GM21423 (cell line): ENCODE results near the gene TAMM41.
"Not testable (repeated sequence)": the region's sequence is repeated elsewhere in the genome, so short reads cannot be mapped to it uniquely, and the experiment has no call there.

ENCODE experiments used
- ATAC-seq: cut with Tn5 transposase; IDR thresholded peaks from one replicate; pipeline ENCODE4 v1.9.1; 2021; ENCODE audit warnings: mild to moderate bottlenecking, moderate library complexity; ENCODE audit not compliant: unreplicated experiment

The TAMM41 gene, protein sequence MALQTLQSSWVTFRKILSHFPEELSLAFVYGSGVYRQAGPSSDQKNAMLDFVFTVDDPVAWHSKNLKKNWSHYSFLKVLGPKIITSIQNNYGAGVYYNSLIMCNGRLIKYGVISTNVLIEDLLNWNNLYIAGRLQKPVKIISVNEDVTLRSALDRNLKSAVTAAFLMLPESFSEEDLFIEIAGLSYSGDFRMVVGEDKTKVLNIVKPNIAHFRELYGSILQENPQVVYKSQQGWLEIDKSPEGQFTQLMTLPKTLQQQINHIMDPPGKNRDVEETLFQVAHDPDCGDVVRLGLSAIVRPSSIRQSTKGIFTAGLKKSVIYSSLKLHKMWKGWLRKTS

GRCh38 chr3:11846281-11847266, at the start of gene TAMM41:
Gene TAMM41, minus strand, starts transcription at chr3:11846885. Its CDS starts 249 bp downstream, at chr3:11846636.
- ATAC-seq, result peak; percentile 100

DNA sequence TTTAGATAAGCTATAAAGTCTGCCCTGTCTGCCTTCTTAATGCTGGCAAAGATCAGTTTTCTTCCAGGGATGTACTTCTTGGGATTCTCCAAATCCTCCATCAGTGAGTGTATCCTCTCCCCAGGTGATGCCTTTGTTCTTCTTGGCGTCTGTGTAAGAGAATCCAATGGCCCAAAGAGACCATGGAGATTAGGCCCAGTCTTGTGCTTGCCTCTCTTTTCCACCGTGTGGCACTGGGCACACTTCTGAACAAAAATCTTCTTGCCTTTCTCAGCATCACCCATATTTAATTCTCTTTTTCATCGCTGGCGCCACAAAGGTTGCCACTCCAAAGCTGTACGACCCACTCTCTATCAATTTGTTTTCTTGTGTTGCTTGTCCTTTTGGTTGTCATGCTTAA, 32.2 kb upstream of the TAMM41 start:
- ATAC-seq, result no peak

- ATAC-seq, result not testable (repeated sequence)
Measured at GRCh38 chr3:11874707-11875106, 28.0 kb upstream of the TAMM41 start.

- not testable (repeated sequence) for ATAC-seq
Measured at GRCh38 chr3:11863739-11864138, 17.1 kb upstream of the TAMM41 start.

GRCh38 chr3:11862584-11862983, 15.9 kb upstream of the TAMM41 start:
- ATAC-seq, result not testable (repeated sequence)

DNA sequence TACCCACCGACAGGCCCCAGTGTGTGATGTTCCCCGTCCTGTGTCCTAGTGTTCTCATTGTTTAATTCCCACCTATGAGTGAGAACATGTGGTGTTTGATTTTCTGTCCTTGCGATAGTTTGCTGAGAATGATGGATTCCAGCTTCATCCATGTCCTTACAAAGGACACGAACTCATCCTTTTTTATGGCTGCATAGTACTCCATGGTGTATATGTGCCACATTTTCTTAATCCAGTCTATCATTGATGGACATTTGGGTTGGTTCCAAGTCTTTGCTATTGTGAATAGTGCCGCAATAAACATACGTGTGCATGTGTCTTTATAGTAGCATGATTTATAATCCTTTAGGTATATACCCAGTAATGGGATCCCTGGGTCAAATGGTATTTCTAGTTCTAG, 15.5 kb upstream of the TAMM41 start:
- ATAC-seq, result not testable (repeated sequence)

- ATAC-seq, result not testable (repeated sequence)
Measured at GRCh38 chr3:11860213-11860612, 13.5 kb upstream of the TAMM41 start.

- no peak for ATAC-seq
Measured at GRCh38 chr3:11853450-11853849, 6.8 kb upstream of the TAMM41 start.

DNA sequence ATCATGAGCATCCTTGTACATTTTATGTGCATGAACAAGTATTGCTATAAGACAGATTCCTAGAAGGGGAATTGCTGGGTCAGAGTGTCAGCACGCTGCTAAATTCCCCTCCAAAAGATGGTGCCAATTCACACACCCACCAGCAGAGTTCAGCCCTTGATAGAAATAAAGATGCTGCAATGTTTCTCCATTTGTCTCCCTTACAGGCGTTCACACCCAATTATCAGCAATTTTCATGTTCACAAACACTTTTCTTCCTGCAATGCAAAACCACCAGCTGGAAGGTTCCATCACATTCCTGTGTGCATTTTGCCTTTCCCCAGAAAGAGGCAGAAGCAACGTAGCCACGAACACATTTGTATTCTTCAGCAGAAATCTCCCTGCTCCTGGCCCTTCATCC, 3.3 kb upstream of the TAMM41 start:
- ATAC-seq, result no peak

- ATAC-seq, result no peak
Measured at GRCh38 chr3:11847607-11848006, 922 bp upstream of the TAMM41 start.

DNA sequence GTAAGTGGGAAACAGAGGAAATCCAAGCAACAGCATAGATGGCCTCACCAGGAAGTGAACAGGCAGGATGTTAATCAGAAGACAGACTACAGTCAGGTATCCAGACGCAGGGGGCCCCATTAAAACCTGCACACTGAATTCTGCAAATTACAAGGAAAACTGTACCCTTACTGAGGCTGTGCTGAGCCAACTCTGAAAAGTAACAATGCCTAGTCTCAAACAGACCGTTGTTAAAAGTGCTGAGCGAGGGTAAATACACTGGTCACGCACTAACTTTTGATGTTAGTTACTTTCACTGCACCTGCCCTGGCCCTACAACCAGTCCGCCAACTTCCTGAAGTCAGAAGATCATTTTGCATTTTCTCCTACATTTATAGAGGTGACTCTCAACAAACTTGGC, 1.0 kb downstream of the TAMM41 start:
- no peak for ATAC-seq

GRCh38 chr3:11844891-11845290, 1.8 kb downstream of the TAMM41 start:
- no peak for ATAC-seq

GRCh38 chr3:11835028-11835639, 11.6 kb downstream of the TAMM41 start:
- ATAC-seq, result no peak

DNA sequence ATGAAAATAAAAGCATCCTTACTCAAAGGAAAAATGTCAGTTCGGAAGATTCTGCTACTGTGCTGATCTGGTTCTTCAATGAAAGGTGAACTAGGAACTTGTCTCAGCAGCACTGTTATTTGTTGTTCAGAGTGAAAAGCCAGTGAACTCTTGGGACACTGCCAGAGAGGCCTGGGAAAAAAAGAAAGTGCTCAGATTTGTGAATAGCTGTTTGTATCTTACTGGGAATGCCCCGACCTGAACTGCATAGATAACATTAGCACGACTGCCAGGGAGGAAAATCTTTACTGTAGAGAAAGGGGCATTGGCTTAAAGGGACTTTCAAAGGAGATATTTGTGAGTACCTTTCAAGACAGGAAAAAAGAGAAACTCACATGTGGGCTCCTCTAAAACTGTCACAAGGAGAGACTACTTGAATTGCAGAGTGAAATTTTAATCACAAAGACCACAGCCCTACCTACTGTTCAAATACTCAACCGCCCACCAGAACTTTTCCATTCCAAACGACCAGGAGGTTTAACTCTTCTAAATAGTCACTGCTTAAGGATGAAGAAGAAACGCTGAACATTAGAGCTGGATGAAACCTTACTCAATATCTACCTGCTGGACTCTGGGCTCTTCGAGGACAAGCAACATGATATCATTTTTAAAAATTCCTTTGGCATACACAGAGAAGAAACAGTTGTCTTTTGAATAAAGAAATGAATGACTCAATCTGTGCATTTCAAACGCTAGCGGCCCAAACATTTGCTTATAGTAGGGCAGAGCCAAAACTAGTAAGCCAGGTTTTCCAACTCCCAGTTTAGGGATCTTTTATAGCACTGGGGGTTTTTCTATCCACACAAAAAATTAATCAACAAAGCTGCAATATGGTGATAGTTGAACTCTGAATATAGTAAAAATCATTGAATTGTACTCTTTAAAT, 13.4 kb downstream of the TAMM41 start:
- no peak for ATAC-seq

- no peak for ATAC-seq
Measured at GRCh38 chr3:11829416-11829815, 17.3 kb downstream of the TAMM41 start.

DNA sequence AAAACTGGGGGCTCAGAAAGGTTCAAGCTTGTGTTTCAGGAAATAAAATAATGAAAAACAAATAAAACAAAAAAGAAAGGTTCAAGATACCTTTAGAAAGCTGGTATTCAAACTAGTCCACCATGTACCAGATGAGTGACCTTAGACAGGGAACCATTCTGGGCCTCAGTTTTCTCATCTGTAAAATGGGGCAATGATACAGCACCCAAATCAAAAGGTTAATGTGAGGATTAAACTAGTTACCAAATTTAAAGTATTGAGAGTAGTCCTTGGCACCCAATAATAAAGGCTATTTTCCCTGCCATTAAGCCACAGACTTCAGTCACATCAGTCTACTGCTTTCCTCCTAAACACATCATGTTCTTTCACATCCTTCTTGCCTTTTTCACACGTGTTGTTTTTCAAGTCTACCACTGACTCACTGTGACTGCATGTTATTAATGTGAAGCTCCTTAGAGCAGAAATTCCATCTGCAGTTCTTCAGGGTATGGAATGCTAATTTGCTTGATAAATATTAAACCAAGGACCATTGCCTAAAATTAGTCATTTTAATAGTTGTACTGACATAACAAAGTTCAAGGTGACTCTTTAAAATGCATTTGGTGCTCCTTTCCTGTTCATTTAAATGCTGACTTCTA, 19.9 kb downstream of the TAMM41 start:
- ATAC-seq, result no peak

DNA sequence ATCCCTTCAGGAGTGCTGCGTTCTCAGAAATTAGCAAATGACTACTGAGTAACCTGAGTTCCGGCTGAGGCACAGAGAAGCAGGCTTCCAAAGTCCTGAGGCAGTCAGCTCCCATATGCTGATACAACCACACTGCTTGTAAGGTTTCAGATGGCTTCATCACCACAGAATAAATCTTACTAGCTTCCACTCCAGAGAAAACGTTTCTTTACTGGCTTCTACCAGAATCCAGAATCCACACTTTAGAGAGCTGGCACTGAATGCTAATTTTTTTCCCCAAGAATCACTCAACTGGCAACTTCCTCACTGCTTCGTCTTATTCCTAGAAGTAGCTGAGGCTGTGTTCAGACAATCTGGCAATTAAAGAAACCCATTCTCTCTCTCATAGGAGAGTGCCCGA, 21.4 kb downstream of the TAMM41 start:
- ATAC-seq, result no peak

GRCh38 chr3:11820531-11821041, 26.1 kb downstream of the TAMM41 start:
- no peak for ATAC-seq

DNA sequence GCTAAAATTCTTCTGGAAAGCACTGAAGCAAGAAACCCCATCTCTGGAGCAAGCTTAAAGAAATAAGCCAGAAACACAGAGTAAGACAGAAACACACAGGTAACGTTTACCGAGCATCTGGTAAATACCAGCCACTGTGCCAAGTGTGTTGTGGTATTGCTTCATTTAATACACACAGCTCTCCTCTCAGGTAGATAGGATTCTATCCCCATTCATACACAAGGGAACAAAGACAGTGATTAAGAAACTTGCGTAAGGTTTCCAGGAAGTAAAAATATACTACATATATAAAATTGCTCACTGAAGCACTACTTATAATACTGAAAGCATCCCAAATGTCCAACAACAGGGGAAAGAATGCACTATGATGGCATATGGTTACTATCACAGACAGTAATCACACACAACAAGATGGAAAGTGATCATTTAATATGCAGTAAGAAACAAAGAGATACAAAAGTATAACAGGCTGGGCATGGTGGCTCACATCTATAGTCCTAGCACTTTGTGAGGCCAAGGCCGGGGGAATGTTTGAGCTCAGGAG, 27.5 kb downstream of the TAMM41 start:
- no peak for ATAC-seq
